Immature natural killer cell (primary cell): ENCODE data around the gene CALU. TPM values are rescaled to one million over a fixed set of nuclear protein-coding genes. Genes with fewer than 3 reads are reported as not detected.

Experiments used
- DNase-seq, 3 donors: peaks; one replicate each; pipeline ENCODE4 v3.0.0; 2022; ENCODE audit warnings: mixed read lengths in 1 of 3
- H3K27ac Mint-ChIP-seq, 6 donors: one replicate each; pipeline ENCODE4 v1.8.0; 2020; ENCODE audit warnings: mixed read lengths in 6 of 6, mild to moderate bottlenecking in 5 of 6, inconsistent platforms in 4 of 6, moderate library complexity in 3 of 6
- H3K27me3 Mint-ChIP-seq, 3 donors: one replicate each; pipeline ENCODE4 v1.8.0; 2020 to 2021; ENCODE audit warnings: low read depth in 3 of 3, mild to moderate bottlenecking in 3 of 3, mixed read lengths in 3 of 3, moderate library complexity in 3 of 3, inconsistent platforms in 1 of 3
- H3K36me3 Mint-ChIP-seq, 3 donors: one replicate each; pipeline ENCODE4 v1.8.0; 2020; ENCODE audit warnings: mixed read lengths in 3 of 3, inconsistent platforms in 2 of 3, mild to moderate bottlenecking in 2 of 3
- H3K4me1 Mint-ChIP-seq, 2 donors: one replicate each; pipeline ENCODE4 v1.8.0; 2020; ENCODE audit warnings: inconsistent platforms in 2 of 2, mild to moderate bottlenecking in 2 of 2, mixed read lengths in 2 of 2, moderate library complexity in 1 of 2
- H3K4me3 Mint-ChIP-seq, 5 donors: one replicate each; pipeline ENCODE4 v1.8.0; 2020; ENCODE audit warnings: mild to moderate bottlenecking in 5 of 5, mixed read lengths in 5 of 5, inconsistent platforms in 3 of 5, moderate library complexity in 3 of 5
- H3K9me3 Mint-ChIP-seq, 6 donors: one replicate each; pipeline ENCODE4 v1.8.0; 2020; ENCODE audit warnings: mild to moderate bottlenecking in 6 of 6, mixed read lengths in 6 of 6, inconsistent platforms in 4 of 6, moderate library complexity in 3 of 6
- polyA plus RNA-seq, 3 donors: library from polyadenylated mRNA; unstranded; fragments of 300-500 nt; fragmentation: Illumina TruSeq; gene quantifications; one replicate each; pipeline ENCODE4 v1.2.3, GENCODE V29; 2021

CALU gene
- polyA plus RNA-seq, 3 donors from 2014 or later: 26.6 to 49.3 (median 45.9) TPM

DNA sequence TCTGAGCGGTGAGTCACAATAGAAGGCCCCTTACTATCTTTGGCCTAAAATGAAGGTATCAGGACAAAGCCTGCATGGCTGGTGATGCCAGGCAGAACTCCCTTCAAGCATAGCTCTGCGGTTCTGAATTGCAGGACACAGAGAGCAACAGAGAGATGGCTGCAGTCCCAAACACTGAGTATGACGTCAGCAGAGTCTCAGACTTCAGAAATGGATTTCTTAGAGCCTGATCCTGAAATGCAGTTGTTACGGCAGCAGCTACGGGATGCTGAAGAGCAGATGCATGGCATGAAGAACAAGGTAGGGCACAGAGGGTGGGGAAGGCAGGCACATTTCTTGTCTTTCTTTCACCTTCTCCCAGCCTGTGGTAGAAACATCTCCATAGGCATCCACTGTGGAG, 66.1 kb downstream of the CALU start:
- no peaks in the 10 kb centered on the region for H3K4me1 Mint-ChIP-seq
- no peaks in the 10 kb centered on the region for H3K27me3 Mint-ChIP-seq
- H3K36me3 Mint-ChIP-seq: peaks cover 16 to 32% (median 29%) of the 10 kb centered on the region in 3 donors
- no peaks in the 10 kb centered on the region for H3K9me3 Mint-ChIP-seq
- DNase-seq: no peak
- H3K4me3 Mint-ChIP-seq: no peak overlapping the region
- H3K27ac Mint-ChIP-seq: no peak overlapping the region

DNA sequence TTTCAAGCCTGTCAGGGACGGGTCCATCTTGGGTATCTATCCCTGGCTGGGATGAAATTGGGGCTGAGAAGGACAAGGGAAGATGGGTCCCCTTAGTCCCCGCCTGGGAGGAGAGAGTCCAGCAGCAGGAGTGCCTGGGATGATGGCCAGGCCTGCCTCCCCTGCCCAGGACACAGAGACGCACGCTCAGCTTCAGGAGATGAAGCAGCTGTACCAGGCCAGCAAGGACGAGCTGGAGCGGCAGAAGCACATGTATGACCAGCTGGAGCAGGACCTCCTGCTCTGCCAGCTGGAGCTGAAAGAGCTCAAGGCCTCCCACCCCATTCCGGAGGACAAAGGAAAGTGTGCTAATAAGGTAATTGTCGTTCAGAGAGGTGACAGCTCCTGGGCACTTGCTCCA, 68.0 kb downstream of the CALU start:
- DNase-seq: no peak
- Mint-ChIP-seq H3K27ac (no peak overlapping the region), H3K36me3 (peaks cover 9 to 23% (median 23%) of the 10 kb centered on the region in 3 donors)

DNA sequence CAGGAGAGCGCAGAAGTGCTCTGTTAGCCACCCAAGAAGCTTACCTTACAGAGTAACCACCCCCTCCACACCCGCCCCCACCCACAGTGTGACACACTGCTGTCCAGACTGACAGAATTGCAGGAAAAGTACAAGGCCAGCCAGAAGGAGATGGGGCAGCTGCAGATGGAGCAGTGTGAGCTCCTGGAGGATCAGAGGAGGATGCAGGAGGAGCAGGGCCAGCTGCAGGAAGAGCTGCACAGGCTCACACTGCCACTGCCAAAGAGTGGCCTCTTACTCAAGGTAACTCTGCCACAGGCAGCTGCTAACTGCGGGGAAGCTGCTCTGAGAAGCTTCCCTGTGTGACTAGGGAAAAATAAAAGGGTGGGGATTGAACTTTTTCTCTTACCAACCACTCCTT, 70.2 kb downstream of the CALU start:
- Mint-ChIP-seq H3K4me1 (no peaks in the 10 kb centered on the region), H3K27me3 (peaks cover 0 to under 1% (median 0%) of the 10 kb centered on the region in 3 donors), H3K9me3 (no peaks in the 10 kb centered on the region), H3K36me3 (peaks cover 9 to 23% (median 23%) of the 10 kb centered on the region in 3 donors), H3K27ac (no peak overlapping the region), H3K4me3 (no peak overlapping the region)
- no peak for DNase-seq

More for the DNA sequence above, 68.0 kb downstream of the CALU start:
- Mint-ChIP-seq H3K4me3 (no peak overlapping the region), H3K27me3 (no peaks in the 10 kb centered on the region), H3K4me1 (no peaks in the 10 kb centered on the region), H3K9me3 (no peaks in the 10 kb centered on the region)

DNA sequence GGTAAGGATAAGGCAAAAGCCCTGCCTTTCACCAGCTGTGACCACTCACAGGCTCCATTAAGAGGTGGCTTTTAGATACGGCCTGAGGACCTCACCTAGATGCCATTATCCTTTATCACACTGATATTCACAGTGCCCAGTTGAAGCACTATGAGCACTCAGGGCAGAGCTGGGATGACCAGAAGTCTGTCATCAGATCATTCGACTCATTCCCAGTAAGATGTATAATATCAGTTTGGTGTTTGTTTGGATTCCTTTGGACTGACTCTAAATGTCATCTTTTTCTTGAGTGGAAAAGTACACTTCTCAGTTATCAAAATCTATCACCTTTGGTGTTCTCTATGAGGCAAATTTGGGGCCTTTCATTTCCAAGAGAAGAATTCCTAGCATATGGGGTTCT, 71.3 kb downstream of the CALU start:
- H3K9me3 Mint-ChIP-seq: no peaks in the 10 kb centered on the region
- peaks cover 9 to 23% (median 19%) of the 10 kb centered on the region in 3 donors for H3K36me3 Mint-ChIP-seq
- H3K4me1 Mint-ChIP-seq: no peaks in the 10 kb centered on the region
- H3K27me3 Mint-ChIP-seq: peaks cover 0 to 1% (median 1%) of the 10 kb centered on the region in 3 donors
- DNase-seq: no peak
- H3K4me3 Mint-ChIP-seq: no peak overlapping the region
- H3K27ac Mint-ChIP-seq: no peak overlapping the region

DNA sequence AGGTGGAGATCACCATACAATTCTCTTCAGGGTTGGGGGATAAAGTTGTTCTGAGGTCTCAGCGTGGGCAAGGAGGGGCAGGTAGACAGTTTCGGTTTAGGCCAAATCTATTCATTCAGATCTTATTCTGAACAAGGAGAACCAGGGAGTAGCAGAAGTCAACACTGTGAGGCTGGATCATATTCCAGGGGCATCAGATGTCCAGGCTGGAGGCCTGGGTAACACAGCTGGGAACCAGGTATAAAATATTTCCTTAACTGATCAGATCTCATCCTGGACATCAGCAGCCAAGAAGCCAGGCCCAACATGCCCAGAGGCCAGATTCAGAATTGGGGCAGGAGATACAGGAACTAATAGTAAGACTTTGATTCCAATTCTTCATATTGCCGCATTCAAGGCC, 71.8 kb downstream of the CALU start:
- peaks cover 0 to 2% (median 1%) of the 10 kb centered on the region in 3 donors for H3K27me3 Mint-ChIP-seq
- H3K4me1 Mint-ChIP-seq: no peaks in the 10 kb centered on the region
- no peak overlapping the region for H3K27ac Mint-ChIP-seq
- H3K4me3 Mint-ChIP-seq: no peak overlapping the region
- DNase-seq: no peak
- H3K36me3 Mint-ChIP-seq: peaks cover 9 to 21% (median 18%) of the 10 kb centered on the region in 3 donors
- H3K9me3 Mint-ChIP-seq: no peaks in the 10 kb centered on the region

DNA sequence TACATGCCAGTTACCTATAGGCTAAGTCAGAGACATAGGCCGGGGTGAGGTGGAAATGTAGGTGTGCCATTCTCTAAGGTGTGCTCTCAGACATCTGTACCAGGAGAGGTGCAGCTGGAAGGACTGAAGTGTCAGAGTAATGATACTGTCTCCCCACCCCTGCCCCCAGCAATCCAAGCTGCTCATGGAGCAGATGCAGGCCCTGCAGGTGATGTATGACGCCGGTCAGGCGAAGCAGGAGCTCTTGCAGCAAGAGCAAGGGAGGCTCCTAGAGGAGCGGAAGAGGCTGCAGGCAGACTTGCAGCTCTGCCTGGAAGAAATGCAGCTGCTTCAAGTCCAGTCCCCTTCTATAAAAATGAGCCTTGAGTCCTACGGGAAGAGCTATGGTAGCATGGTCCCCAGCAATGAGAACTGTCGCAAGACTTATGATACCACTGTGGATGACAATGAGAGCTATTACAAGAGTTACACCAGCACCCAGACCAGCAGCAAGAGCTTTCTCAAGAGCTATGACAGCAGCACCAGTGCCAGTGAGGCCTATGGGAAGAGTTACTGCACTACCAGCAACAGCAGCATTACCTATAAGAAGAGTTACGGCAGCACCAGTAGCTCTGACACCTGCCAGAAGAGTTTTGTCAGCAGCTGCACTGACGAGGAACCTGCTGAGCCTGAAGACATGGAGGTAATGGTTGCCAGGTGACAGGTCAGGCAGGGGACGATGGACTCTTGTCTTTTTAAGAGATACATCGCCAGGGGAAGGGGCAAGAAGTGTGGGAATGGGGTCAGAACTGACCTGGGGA, 72.7 kb downstream of the CALU start:
- Mint-ChIP-seq H3K9me3 (no peaks in the 10 kb centered on the region), H3K27ac (no peak overlapping the region), H3K4me1 (no peaks in the 10 kb centered on the region), H3K27me3 (peaks cover 0 to 2% (median 1%) of the 10 kb centered on the region in 3 donors), H3K36me3 (peaks cover under 1 to 14% (median 11%) of the 10 kb centered on the region in 3 donors), H3K4me3 (no peak overlapping the region)
- DNase-seq: no peak

DNA sequence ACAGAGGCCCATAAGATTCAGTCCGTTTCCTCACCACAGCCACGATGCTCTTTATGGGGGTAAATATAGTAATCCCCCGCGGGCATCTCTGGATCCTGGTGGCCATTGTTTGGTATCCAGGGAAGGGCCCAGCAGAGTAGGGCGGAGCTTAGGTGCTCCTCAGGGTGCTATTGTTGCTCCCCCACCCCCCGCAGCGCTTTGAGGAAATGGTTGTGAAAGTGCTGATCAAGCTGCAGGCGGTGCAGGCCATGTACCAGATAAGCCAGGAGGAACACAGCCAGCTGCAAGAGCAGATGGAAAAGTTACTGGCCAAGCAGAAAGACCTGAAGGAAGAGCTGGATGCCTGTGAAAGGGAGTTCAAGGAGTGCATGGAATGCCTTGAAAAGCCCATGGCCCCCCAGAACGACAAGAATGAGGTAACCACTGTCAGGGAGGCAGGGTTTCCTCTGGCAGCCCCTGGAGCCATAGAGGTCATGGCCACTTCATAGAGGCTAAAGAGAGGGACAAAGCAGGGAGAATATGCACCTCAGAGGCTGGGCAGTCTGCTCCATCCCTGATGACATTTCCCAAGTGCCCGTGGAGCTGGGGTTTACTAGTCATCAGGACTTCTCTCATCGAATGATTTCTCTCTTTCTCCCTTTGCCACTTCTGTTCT, 73.5 kb downstream of the CALU start:
- peaks cover 0 to 12% (median 8%) of the 10 kb centered on the region in 3 donors for H3K36me3 Mint-ChIP-seq
- no peaks in the 10 kb centered on the region for H3K4me1 Mint-ChIP-seq
- H3K27ac Mint-ChIP-seq: no peak overlapping the region
- H3K4me3 Mint-ChIP-seq: no peak overlapping the region
- no peak for DNase-seq
- H3K9me3 Mint-ChIP-seq: no peaks in the 10 kb centered on the region
- H3K27me3 Mint-ChIP-seq: peaks cover 0 to 2% (median 1%) of the 10 kb centered on the region in 3 donors

DNA sequence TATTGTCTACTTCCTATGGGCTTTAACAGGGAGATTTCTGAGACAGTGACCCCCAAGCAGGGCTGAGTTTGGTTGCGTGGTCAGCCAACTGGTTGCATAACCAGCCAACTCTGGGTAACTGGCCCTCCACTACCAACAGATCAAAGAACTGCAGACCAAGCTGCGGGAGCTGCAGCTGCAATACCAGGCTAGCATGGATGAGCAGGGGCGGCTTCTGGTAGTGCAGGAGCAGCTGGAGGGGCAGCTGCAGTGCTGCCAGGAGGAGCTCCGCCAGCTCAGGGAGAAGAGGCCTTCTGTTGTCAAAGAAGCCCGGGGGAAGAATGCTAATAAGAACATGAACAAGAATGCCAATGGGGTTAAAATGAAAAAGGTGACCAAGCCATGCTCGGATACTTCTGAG, 75.3 kb downstream of the CALU start:
- Mint-ChIP-seq H3K4me1 (no peaks in the 10 kb centered on the region), H3K9me3 (no peaks in the 10 kb centered on the region), H3K36me3 (peaks cover 0 to 7% (median 3%) of the 10 kb centered on the region in 3 donors), H3K4me3 (no peak overlapping the region), H3K27ac (no peak overlapping the region), H3K27me3 (peaks cover 0 to 2% (median 1%) of the 10 kb centered on the region in 3 donors)
- no peak for DNase-seq

DNA sequence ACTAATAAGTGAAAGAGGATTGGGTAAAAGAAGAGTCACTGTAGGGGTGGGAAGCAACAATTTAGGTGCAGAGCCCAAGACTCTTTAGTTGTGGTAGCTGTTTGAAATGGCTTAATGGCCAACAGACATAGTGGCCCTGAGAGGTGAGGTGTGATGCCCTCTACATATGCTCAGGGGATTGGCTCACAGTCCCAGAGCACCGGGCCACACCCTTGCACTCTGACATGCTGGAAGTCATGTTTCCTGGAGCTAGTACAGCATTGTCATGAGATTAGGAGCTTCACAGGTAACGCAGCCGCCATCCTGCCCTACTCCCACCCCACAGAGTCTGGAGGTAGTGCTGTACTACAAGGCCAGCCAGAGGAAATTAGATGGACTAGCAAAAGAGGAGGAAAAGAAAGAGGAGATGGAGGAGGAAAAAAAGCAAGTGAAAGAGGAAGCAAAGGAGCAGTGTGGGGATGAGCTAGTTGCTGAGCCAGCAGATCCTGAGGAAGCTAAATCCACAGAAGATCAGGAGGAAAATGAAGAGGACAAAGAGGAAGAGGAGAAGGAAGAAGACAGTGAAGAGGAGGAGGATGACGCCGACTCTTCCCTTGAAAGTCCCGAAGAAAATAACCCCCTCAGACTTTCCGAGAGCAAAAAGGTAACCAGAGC, 76.3 kb downstream of the CALU start:
- no peaks in the 10 kb centered on the region for H3K4me1 Mint-ChIP-seq
- H3K9me3 Mint-ChIP-seq: no peaks in the 10 kb centered on the region
- H3K36me3 Mint-ChIP-seq: no peaks in the 10 kb centered on the region
- H3K27me3 Mint-ChIP-seq: peaks cover 0 to 2% (median 1%) of the 10 kb centered on the region in 3 donors
- DNase-seq: no peak
- H3K27ac Mint-ChIP-seq: no peak overlapping the region
- H3K4me3 Mint-ChIP-seq: no peak overlapping the region

DNA sequence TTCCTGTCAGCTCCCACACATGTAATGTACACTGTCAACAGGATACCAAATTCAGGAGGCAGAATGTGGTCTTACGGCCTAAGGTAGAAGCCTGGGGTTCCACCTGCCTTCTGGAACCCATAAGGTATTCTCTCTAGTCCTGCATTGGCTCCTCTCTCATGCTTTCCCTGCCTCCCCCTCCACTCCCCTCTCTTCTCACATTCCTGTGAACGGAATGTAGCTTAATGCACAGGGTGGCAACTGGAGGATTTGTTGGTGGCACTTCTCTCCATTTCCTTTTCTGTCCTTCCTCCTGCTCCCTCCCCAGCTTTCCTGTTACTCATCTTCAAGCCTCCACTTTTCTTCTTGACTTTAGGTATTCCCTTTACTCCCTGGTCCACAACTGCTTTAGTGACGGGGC, 79.5 kb downstream of the CALU start:
- DNase-seq: no peak
- Mint-ChIP-seq H3K27me3 (peaks cover 0 to 2% (median 1%) of the 10 kb centered on the region in 3 donors), H3K36me3 (no peaks in the 10 kb centered on the region), H3K9me3 (no peaks in the 10 kb centered on the region), H3K4me1 (no peaks in the 10 kb centered on the region), H3K4me3 (no peak overlapping the region), H3K27ac (no peak overlapping the region)

Other genes starting within 250 kb of the CALU start
- not detected for gene GARIN1A, start 67.1 kb upstream of the CALU start, polyA plus RNA-seq
- not detected for gene OPN1SW, start 36.4 kb downstream of the CALU start, polyA plus RNA-seq
- 1 to 10 TPM in 1 of 3 donors, under 1 TPM in 1, not detected in 1; 0.24 to 2.6 TPM for gene CCDC136, start 52.6 kb downstream of the CALU start, polyA plus RNA-seq
- not detected for gene FLNC, start 91.0 kb downstream of the CALU start, polyA plus RNA-seq
- 100 to 1,000 TPM; 358 to 616 (median 487) TPM for gene ATP6V1F, start 123.5 kb downstream of the CALU start, polyA plus RNA-seq
- under 1 TPM in 1 of 3 donors, not detected in 2; 0.16 TPM for gene KCP, start 171.3 kb downstream of the CALU start, polyA plus RNA-seq
- gene IRF5, start 198.6 kb downstream of the CALU start, polyA plus RNA-seq: 10 to 100 TPM; 14.2 to 31.7 (median 25.6) TPM